AG04450 (cell line): ENCODE measurements around the gene NOSTRIN. TPM values are rescaled to one million over a fixed set of nuclear protein-coding genes. Genes with fewer than 3 reads are reported as not detected.

ENCODE experiments used
- CTCF ChIA-PET: fragments of 300-600, 350-600 bp; formaldehyde crosslinking; extraction: SDS; loops from one replicate; lab custom pipeline; 2022; ENCODE audit warnings: antibody characterized with exemption, inconsistent platforms; lab: Charles Lee
- POLR2A ChIA-PET: fragments of 350-600 bp; formaldehyde crosslinking; extraction: SDS; loops from one replicate; lab custom pipeline; 2021; ENCODE audit warnings: antibody characterized with exemption, inconsistent platforms; lab: Yijun Ruan, JAX
- DNase-seq: peaks from one replicate; pipeline ENCODE4 v3.0.0-alpha.2; 2011; ENCODE audit warnings: low read depth, low spot score
- H3K27ac ChIP-seq: one replicate; pipeline ENCODE4 v1.5.1; 2012; ENCODE audit warnings: low read depth, low read length, control low read depth
- H3K27me3 ChIP-seq: one replicate; pipeline ENCODE4 v1.6.0; 2012; ENCODE audit warnings: low read length; ENCODE audit not compliant: control insufficient read depth, insufficient read depth
- H3K4me3 ChIP-seq: 2 replicates; pipeline ENCODE4 v1.5.1; 2011; ENCODE audit warnings: mild to moderate bottlenecking, low read depth, low read length, control low read depth
- H3K9me3 ChIP-seq: 2 replicates; pipeline ENCODE4 v1.5.1; 2012; ENCODE audit warnings: low read length; ENCODE audit not compliant: control insufficient read depth, insufficient read depth
- polyA plus RNA-seq: library from polyadenylated mRNA; depleted of rRNA; stranded (reverse); fragments of >200 nt; gene quantifications from 2 replicates; pipeline ENCODE4 v1.2.3, GENCODE V29; 2011
- TF ChIP-seq, protein P1 (sequence below): IDR thresholded peaks from 2 replicates; pipeline ENCODE4 v1.5.1; 2011; ENCODE audit warnings: low read depth, low read length, control low read depth, inconsistent platforms

Gene NOSTRIN
- polyA plus RNA-seq, 1 experiment = 0.10 TPM

DNA sequence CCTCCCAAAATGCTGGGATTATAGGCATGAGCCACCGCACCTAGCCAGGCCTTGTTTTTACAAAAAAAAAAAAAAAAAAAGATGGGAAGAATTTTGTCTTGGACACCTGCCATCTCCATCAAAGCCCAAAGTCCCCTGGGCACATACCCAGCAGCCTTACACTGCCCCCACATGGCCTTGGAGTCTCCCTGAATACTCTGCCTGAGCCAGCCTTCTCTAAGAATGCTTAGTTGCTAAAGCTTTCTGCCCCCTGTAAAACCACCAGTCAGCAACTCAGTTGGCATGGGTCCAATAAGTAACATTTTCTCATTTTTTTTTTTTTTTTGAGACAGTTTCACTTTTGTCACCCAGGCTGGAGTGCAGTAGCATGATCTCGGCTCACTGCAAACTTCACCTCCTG, 47.2 kb downstream of the NOSTRIN start:
- H3K27me3 ChIP-seq = no peaks in the 10 kb centered on the region
- H3K27ac ChIP-seq = no peak overlapping the region
- no peak for DNase-seq
- ChIA-PET POLR2A (no interaction called here), CTCF (interaction anchor here (0.6 to 0.7 kb wide), 2 partner anchors 76 to 83 kb away, joined by 3 to 9 read pairs; no protein-coding TSS in a partner anchor)
- TF ChIP-seq, protein P1, sequence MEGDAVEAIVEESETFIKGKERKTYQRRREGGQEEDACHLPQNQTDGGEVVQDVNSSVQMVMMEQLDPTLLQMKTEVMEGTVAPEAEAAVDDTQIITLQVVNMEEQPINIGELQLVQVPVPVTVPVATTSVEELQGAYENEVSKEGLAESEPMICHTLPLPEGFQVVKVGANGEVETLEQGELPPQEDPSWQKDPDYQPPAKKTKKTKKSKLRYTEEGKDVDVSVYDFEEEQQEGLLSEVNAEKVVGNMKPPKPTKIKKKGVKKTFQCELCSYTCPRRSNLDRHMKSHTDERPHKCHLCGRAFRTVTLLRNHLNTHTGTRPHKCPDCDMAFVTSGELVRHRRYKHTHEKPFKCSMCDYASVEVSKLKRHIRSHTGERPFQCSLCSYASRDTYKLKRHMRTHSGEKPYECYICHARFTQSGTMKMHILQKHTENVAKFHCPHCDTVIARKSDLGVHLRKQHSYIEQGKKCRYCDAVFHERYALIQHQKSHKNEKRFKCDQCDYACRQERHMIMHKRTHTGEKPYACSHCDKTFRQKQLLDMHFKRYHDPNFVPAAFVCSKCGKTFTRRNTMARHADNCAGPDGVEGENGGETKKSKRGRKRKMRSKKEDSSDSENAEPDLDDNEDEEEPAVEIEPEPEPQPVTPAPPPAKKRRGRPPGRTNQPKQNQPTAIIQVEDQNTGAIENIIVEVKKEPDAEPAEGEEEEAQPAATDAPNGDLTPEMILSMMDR = 0 out of 2 replicates have a peak, but pooled peaks have one; percentile 5
- no peak overlapping the region for H3K4me3 ChIP-seq
- H3K9me3 ChIP-seq = no peaks in the 10 kb centered on the region

DNA sequence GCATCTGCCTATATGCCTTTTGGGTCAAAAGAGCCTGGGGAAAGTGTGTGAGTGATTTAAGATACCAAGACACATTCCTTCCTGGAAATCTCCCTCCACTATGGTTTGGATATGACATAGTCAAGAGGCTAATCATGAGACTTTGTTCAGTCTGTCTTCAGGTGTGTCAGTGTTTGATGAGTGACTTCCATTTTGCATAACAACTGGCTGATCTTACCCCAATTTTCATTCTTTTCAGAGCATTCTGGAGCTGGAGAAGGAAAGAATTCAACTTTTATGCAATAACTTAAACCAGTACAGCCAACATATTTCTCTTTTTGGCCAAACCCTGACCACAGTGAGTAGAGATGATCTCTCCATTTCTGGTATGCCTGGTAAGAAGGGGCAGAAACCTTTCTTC, 48.4 kb downstream of the NOSTRIN start:
- Histone ChIP-seq H3K27ac (no peak overlapping the region), H3K4me3 (no peak overlapping the region), H3K27me3 (no peaks in the 10 kb centered on the region), H3K9me3 (no peaks in the 10 kb centered on the region)
- ChIA-PET CTCF (no interaction called here), POLR2A (no interaction called here)
- no peak for DNase-seq
- TF ChIP-seq, protein P1 = no peak

DNA sequence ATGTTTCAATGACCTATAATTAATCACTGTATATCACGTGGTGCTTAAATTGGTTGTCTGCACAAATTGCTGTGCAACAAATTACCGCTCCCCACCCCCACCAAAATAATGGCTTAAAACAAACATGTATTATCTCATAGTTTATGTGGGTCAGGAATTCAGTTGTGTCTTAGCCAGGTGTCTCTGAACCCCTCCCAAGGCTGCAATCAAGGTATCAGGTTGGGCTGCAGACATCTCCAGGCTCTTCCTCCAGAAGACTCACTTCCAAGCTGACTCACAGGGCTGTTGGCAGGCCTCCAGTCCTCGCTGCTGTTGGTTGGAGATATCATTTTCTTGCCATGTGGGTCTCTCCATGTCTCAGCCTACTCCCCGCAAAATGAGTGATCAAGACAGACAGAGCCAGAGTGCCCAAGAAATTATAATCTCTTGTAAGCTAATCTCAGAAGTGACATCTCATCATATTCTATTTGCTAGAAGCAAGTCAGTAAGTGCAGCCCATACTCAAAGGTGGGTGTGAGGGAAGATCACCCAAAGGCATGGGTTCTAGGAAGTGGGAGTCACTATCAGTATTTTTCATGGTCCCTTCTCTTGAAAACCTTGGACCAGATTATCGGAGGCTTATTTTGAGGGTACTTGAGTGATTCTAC, 49.4 kb downstream of the NOSTRIN start:
- CTCF ChIA-PET = no interaction called here
- TF ChIP-seq, protein P1 = no peak
- Histone ChIP-seq H3K9me3 (no peaks in the 10 kb centered on the region), H3K27me3 (no peaks in the 10 kb centered on the region), H3K4me3 (no peak overlapping the region), H3K27ac (no peak overlapping the region)
- peak; percentile 55 for DNase-seq
- POLR2A ChIA-PET = no interaction called here

DNA sequence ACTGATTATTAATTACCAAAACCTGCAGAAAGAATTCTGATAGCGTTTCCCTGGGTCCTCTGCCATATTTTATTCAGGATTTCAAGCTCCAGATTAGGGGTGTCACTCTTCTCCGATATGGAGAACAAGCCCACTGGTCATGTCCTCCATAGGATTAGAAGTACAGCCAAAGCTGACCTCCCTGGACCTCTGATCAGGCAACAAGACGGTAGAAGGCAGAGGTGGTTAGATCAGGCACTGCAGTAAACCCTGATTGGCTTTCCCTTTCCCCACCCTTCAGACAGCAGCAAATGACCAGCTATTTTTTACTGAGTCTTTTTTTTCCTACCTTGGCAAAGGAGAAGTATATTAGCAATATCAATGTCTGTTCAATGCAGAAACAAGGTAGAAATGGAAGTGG, 50.0 kb downstream of the NOSTRIN start:
- H3K27me3 ChIP-seq = no peaks in the 10 kb centered on the region
- TF ChIP-seq, protein P1 = no peak
- ChIA-PET POLR2A (no interaction called here), CTCF (no interaction called here)
- H3K4me3 ChIP-seq = no peak overlapping the region
- no peaks in the 10 kb centered on the region for H3K9me3 ChIP-seq
- no peak for DNase-seq
- H3K27ac ChIP-seq = no peak overlapping the region

DNA sequence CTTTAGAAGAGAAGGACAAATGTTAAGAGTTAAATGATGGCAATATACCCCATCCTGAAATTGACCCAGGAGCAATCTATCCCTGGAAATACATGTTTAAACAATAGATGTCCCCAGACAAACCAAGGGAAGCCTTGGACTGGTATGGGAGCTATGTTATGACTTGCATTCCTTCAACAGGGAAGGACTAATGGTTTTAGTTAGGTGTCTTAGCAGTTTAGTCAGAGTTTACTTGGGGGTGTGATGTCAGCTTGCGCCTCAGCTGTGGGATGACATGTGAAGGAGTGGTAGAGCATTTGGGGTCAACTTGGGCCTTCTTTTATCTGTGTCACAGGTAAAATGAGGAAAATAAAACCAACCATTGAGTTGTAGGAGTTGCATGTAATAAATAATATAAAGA, 51.0 kb downstream of the NOSTRIN start:
- H3K4me3 ChIP-seq = no peak overlapping the region
- H3K27ac ChIP-seq = no peak overlapping the region
- no peaks in the 10 kb centered on the region for H3K27me3 ChIP-seq
- H3K9me3 ChIP-seq = no peaks in the 10 kb centered on the region
- no peak for DNase-seq
- CTCF ChIA-PET = no interaction called here
- TF ChIP-seq, protein P1 = no peak
- POLR2A ChIA-PET = no interaction called here
